SK-N-SH (cell line): ENCODE results near the gene CACNA2D3.

Experiments
- EZH2phosphoT487 ChIP-seq: fragments of 200-600 bp; sonication (generic); IDR thresholded peaks from 2 replicates; pipeline ENCODE4 v1.6.1; 2017; ENCODE audit warnings: low read depth, mixed run types, mild to moderate bottlenecking, antibody characterized with exemption, moderate library complexity, borderline replicate concordance
- FOXJ3 ChIP-seq: sonication (generic); formaldehyde crosslinking; IDR thresholded peaks from 2 replicates; pipeline ENCODE4 v1.5.1; 2020; ENCODE audit warnings: mild to moderate bottlenecking, missing genetic modification reagents
- TEAD4 ChIP-seq: IDR thresholded peaks from 2 replicates; pipeline ENCODE4 v1.4.0; 2012; ENCODE audit warnings: mild to moderate bottlenecking, borderline replicate concordance; ENCODE audit not compliant: insufficient read depth
- YY1 ChIP-seq: IDR thresholded peaks from 2 replicates; pipeline ENCODE4 v1.4.0; 2012; ENCODE audit warnings: low read depth, mild to moderate bottlenecking
- TF ChIP-seq, protein P1 (sequence below): fragments of 200-600 bp; sonication (generic); IDR thresholded peaks from 2 replicates; pipeline ENCODE4 v1.6.1; 2017; ENCODE audit warnings: antibody characterized with exemption, mild to moderate bottlenecking, moderate library complexity

DNA sequence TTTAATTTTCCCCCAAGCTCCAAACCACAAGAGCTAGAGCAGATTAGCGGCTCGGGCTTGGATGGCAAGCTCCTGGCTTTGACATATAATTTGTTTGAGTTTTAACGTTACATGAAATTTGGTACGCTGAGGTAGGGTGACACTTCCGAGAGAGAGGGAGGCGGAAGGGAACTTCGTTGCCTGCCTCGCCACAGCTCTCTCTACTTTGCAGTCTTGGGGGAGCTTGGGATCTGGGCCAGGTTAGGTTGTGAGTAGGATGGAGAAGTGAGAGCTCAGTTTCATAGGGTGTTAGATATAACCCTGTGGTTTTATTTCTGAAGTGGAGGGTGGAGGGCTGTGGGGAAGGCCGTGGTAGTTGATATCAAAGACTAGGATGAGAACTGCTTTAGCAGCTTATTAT lies 765.8 kb downstream of the CACNA2D3 start:
- TF ChIP-seq, protein P1, sequence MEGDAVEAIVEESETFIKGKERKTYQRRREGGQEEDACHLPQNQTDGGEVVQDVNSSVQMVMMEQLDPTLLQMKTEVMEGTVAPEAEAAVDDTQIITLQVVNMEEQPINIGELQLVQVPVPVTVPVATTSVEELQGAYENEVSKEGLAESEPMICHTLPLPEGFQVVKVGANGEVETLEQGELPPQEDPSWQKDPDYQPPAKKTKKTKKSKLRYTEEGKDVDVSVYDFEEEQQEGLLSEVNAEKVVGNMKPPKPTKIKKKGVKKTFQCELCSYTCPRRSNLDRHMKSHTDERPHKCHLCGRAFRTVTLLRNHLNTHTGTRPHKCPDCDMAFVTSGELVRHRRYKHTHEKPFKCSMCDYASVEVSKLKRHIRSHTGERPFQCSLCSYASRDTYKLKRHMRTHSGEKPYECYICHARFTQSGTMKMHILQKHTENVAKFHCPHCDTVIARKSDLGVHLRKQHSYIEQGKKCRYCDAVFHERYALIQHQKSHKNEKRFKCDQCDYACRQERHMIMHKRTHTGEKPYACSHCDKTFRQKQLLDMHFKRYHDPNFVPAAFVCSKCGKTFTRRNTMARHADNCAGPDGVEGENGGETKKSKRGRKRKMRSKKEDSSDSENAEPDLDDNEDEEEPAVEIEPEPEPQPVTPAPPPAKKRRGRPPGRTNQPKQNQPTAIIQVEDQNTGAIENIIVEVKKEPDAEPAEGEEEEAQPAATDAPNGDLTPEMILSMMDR: no peak
- TF ChIP-seq TEAD4: no peak
- no peak for TF ChIP-seq YY1
- TF ChIP-seq FOXJ3 (CRISPR knock-in tag): no peak
- TF ChIP-seq EZH2phosphoT487: no peak
